Calu3 (cell line): ENCODE data around the gene CEACAM7. TPM values are rescaled to one million over a fixed set of nuclear protein-coding genes. Genes with fewer than 3 reads are reported as not detected.
A peak's percentile ranks its signal among the peaks of the same experiment; 100 is the strongest.

ENCODE experiments used
- BruUV-seq: library from RNA; stranded (reverse); fragments of 400-500 nt; replicated peaks from 2 replicates; lab custom pipeline; 2021; lab: Mats Ljungman, UMichigan
- CTCF ChIA-PET: fragments of 300-600 bp; sonication (Branson Sonifier 250); formaldehyde crosslinking; loops from one replicate; lab custom pipeline; 2022; ENCODE audit warnings: antibody characterized with exemption; lab: Charles Lee
- DNase-seq: peaks from one replicate; pipeline ENCODE4 v3.0.0; 2022
- H3K27ac Mint-ChIP-seq: one replicate; pipeline ENCODE4 v1.8.0; 2022; ENCODE audit warnings: mixed read lengths; ENCODE audit not compliant: unreplicated experiment
- H3K27me3 Mint-ChIP-seq: one replicate; pipeline ENCODE4 v1.8.0; 2022; ENCODE audit warnings: mixed read lengths; ENCODE audit not compliant: unreplicated experiment
- H3K36me3 Mint-ChIP-seq: one replicate; pipeline ENCODE4 v1.8.0; 2022; ENCODE audit warnings: mild to moderate bottlenecking, moderate library complexity, mixed read lengths; ENCODE audit not compliant: insufficient read depth, unreplicated experiment
- H3K4me1 Mint-ChIP-seq: one replicate; pipeline ENCODE4 v1.8.0; 2022; ENCODE audit warnings: mild to moderate bottlenecking, low read depth, mixed read lengths; ENCODE audit not compliant: unreplicated experiment
- H3K4me3 Mint-ChIP-seq: one replicate; pipeline ENCODE4 v1.8.0; 2022; ENCODE audit warnings: mild to moderate bottlenecking, low read depth, moderate library complexity, mixed read lengths; ENCODE audit not compliant: unreplicated experiment
- H3K9me3 Mint-ChIP-seq: one replicate; pipeline ENCODE4 v1.8.0; 2022; ENCODE audit warnings: low read depth, mixed read lengths; ENCODE audit not compliant: unreplicated experiment
- CTCF ChIP-seq: fragments of 200-600 bp; IDR thresholded peaks from one replicate; pipeline ENCODE4 v1.8.0; 2022; ENCODE audit warnings: antibody characterized with exemption; ENCODE audit not compliant: unreplicated experiment
- intact Hi-C: fragments of 100-400 bp; cut with micrococcal nuclease; formaldehyde crosslinking; loops from one replicate; pipeline ENCODE4 v1.10.0; 2022; ENCODE audit not compliant: unreplicated experiment
- total RNA-seq: library from RNA; stranded (reverse); gene quantifications from 2 replicates; pipeline ENCODE4 v1.2.3, GENCODE V29; 2022

CEACAM7 gene
- total RNA-seq, 1 experiment from 2014 or later, result 5.9 TPM

DNA sequence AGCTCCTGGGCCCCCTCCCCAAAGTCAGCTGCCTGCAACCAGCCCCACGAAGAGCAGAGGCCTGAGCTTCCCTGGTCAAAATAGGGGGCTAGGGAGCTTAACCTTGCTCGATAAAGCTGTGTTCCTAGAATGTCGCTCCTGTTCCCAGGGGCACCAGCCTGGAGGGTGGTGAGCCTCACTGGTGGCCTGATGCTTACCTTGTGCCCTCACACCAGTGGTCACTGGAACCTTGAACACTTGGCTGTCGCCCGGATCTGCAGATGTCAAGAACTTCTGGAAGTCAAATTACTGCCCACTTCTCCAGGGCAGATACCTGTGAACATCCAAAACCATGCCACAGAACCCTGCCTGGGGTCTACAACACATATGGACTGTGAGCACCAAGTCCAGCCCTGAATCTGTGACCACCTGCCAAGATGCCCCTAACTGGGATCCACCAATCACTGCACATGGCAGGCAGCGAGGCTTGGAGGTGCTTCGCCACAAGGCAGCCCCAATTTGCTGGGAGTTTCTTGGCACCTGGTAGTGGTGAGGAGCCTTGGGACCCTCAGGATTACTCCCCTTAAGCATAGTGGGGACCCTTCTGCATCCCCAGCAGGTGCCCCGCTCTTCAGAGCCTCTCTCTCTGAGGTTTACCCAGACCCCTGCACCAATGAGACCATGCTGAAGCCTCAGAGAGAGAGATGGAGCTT is 15.7 kb upstream of the CEACAM7 start:
- Mint-ChIP-seq H3K4me3 (no peak overlapping the region), H3K27ac (no peak overlapping the region), H3K36me3 (peaks cover 20% of the 10 kb centered on the region), H3K4me1 (peaks cover 26% of the 10 kb centered on the region), H3K9me3 (no peaks in the 10 kb centered on the region), H3K27me3 (peaks cover 34% of the 10 kb centered on the region)
- DNase-seq, result no peak
- intact Hi-C loops, result no loop called here
- CTCF ChIA-PET, result interaction anchor here (0.8 kb wide), 1 partner anchor 49 kb away, joined by 3 read pairs; no protein-coding TSS in a partner anchor
- no TSS peak for BruUV-seq
- TF ChIP-seq CTCF, result no peak

DNA sequence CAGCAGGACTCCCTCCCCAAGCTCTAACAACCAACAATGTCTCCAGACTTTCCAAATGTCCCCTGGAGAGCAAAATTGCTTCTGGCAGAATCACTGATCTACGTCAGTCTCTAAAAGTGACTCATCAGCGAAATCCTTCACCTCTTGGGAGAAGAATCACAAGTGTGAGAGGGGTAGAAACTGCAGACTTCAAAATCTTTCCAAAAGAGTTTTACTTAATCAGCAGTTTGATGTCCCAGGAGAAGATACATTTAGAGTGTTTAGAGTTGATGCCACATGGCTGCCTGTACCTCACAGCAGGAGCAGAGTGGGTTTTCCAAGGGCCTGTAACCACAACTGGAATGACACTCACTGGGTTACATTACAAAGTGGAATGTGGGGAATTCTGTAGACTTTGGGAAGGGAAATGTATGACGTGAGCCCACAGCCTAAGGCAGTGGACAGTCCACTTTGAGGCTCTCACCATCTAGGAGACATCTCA is 14.1 kb upstream of the CEACAM7 start:
- H3K9me3 Mint-ChIP-seq, result no peaks in the 10 kb centered on the region
- BruUV-seq, result no TSS peak
- peaks cover 37% of the 10 kb centered on the region for H3K4me1 Mint-ChIP-seq
- intact Hi-C loops, result no loop called here
- peaks cover 23% of the 10 kb centered on the region for H3K27me3 Mint-ChIP-seq
- CTCF ChIA-PET, result interaction anchor here (0.6 to 1.1 kb wide), 3 partner anchors 11 to 60 kb away, joined by 3 to 6 read pairs (median 3); no protein-coding TSS in a partner anchor
- H3K27ac Mint-ChIP-seq, result no peak overlapping the region
- peaks cover 19% of the 10 kb centered on the region for H3K36me3 Mint-ChIP-seq
- H3K4me3 Mint-ChIP-seq, result no peak overlapping the region
- no peak for TF ChIP-seq CTCF
- DNase-seq, result no peak

DNA sequence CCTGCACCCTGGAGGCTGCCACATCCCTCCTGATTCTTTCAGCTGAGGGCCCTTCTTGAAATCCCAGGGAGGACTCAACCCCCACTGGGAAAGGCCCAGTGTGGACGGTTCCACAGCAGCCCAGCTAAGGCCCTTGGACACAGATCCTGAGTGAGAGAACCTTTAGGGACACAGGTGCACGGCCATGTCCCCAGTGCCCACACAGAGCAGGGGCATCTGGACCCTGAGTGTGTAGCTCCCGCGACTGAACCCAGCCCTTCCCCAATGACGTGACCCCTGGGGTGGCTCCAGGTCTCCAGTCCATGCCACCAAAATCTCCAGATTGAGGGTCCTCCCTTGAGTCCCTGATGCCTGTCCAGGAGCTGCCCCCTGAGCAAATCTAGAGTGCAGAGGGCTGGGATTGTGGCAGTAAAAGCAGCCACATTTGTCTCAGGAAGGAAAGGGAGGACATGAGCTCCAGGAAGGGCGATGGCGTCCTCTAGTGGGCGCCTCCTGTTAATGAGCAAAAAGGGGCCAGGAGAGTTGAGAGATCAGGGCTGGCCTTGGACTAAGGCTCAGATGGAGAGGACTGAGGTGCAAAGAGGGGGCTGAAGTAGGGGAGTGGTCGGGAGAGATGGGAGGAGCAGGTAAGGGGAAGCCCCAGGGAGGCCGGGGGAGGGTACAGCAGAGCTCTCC is 13.5 kb upstream of the CEACAM7 start:
- intact Hi-C loops, result no loop called here
- H3K9me3 Mint-ChIP-seq, result no peaks in the 10 kb centered on the region
- H3K27ac Mint-ChIP-seq, result no peak overlapping the region
- CTCF ChIA-PET, result interaction anchor here (0.6 to 1.4 kb wide), 5 partner anchors 10 to 62 kb away, joined by 3 to 6 read pairs (median 3); no protein-coding TSS in a partner anchor
- H3K4me1 Mint-ChIP-seq, result peaks cover 30% of the 10 kb centered on the region
- BruUV-seq, result no TSS peak
- peak; percentile 65 for TF ChIP-seq CTCF
- peaks cover 20% of the 10 kb centered on the region for H3K27me3 Mint-ChIP-seq
- H3K36me3 Mint-ChIP-seq, result peaks cover 14% of the 10 kb centered on the region
- H3K4me3 Mint-ChIP-seq, result no peak overlapping the region
- peak; percentile 63 for DNase-seq

DNA sequence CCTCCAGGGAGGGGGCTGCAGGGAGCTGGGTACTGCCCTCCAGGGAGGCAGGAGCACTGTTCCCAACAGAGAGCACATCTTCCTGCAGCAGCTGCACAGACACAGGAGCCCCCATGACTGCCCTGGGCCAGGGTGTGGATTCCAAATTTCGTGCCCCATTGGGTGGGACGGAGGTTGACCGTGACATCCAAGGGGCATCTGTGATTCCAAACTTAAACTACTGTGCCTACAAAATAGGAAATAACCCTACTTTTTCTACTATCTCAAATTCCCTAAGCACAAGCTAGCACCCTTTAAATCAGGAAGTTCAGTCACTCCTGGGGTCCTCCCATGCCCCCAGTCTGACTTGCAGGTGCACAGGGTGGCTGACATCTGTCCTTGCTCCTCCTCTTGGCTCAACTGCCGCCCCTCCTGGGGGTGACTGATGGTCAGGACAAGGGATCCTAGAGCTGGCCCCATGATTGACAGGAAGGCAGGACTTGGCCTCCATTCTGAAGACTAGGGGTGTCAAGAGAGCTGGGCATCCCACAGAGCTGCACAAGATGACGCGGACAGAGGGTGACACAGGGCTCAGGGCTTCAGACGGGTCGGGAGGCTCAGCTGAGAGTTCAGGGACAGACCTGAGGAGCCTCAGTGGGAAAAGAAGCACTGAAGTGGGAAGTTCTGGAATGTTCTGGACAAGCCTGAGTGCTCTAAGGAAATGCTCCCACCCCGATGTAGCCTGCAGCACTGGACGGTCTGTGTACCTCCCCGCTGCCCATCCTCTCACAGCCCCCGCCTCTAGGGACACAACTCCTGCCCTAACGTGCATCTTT is 12.5 kb upstream of the CEACAM7 start:
- H3K4me1 Mint-ChIP-seq, result peaks cover 26% of the 10 kb centered on the region
- peaks cover 10% of the 10 kb centered on the region for H3K27me3 Mint-ChIP-seq
- no peak overlapping the region for H3K27ac Mint-ChIP-seq
- no TSS peak for BruUV-seq
- no peaks in the 10 kb centered on the region for H3K9me3 Mint-ChIP-seq
- intact Hi-C loops, result no loop called here
- no peak for TF ChIP-seq CTCF
- CTCF ChIA-PET, result interaction anchor here (0.7 to 2.7 kb wide), 5 partner anchors 9 to 94 kb away, joined by 3 to 6 read pairs (median 3); no protein-coding TSS in a partner anchor
- H3K4me3 Mint-ChIP-seq, result no peak overlapping the region
- peaks cover 13% of the 10 kb centered on the region for H3K36me3 Mint-ChIP-seq
- DNase-seq, result no peak
